Measurements from ENCODE around the gene ZHX3.

ZHX3 gene

GRCh38 chr20:41299899-41300298, 17.6 kb downstream of the ZHX3 start:
- DNase-seq (ENCODE audit: low read depth in 2 of 2) = no peak

DNA sequence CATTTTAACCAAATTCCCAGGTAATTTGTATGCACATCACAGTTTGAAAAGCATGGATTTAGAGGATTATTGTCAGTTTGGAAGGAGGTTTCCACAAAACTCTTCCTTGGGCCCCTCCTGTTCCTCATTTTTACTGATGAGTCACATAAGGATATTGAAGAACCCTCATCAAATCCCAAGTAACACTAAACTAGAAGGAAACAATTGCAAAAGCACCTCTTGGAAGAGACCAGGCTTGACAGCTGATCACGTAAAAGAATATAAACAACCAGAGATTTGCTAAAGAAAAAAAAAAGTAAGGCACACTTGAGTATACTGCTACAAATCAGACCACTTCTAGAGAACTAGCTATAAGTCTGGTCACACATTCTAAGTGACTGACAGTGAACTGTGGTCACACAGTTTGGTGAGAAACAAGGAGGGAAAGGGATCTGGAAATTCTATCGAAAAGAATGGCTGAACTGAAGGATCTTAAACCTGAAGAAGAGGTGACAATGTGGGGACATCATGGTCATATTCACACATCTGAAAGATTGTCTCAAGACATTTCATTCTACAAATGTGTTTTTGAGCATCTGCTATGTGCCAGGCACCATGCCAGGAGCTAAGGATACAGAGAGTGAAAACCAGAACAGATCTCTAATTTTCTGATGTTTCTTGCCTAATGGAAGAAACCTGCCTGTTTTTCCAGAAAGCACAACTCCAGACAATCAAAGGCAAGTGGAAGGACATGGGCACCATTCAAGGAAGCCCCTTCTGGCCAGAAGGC, 24.1 kb downstream of the ZHX3 start:
- no peak for DNase-seq (ENCODE audit: low read depth in 2 of 2)

DNA sequence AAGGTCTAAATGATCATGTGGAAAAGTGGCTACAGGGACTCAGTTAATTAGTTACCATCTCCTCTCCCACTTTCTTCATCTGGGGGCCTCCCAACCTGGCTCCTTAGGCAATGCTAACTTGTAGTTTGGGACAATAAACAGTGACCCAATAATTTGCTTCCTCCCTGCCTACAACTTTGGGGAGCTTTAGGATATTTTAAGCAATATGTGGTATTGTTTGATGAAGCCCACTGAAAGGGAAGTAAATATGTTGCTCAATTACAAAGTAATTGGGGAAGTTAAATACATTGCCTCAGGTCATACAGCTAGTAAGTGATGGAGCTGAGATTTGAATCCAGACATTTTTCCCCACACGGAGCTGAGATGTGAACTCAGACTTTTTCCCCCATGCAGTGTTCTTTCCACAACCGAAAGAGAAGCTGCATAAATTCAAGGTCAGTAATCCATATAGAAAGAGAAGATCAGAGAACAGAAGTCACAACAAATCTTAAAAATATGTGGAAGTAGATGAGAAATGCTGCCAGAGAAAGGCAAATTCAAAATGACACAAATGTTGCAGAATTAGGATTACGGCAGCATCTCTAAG, 26.6 kb downstream of the ZHX3 start:
- no peak for DNase-seq (ENCODE audit: low read depth in 2 of 2)

GRCh38 chr20:41287327-41287726, 30.2 kb downstream of the ZHX3 start:
- no peak for DNase-seq (ENCODE audit: low read depth in 2 of 2)

DNA sequence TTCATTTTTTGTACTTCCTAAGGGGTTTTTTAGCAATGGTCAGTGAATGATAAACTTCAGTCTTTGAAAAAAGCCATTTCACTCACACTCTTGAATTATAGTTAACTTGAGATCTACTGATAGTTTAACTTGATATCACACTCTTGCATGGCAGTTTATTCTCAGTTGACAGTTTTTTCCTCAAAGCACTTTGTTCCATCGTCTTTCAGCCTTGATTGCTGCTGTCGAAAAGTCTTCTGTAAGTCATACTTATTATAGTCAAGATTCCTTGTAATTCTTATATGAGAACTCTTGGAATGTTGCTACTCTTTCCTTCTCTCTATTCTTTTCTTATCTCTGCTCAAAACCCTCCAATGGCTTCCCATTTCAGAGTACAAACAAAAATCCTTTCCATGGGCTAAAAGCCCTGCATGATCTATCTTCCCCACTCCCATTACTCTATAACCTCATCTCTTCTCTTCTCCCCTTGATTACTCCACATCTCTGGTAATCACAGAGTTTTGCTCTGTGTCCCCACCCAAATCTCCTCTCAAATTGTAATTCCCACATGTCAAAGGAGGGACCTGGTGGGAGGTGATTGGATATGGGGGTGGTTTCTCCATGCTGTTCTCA, 31.2 kb downstream of the ZHX3 start:
- no peak for DNase-seq (ENCODE audit: low read depth in 2 of 2)

GRCh38 chr20:41279546-41280225, 37.8 kb downstream of the ZHX3 start:
- DNase-seq (ENCODE audit: low read depth in 2 of 2) = no peak

DNA sequence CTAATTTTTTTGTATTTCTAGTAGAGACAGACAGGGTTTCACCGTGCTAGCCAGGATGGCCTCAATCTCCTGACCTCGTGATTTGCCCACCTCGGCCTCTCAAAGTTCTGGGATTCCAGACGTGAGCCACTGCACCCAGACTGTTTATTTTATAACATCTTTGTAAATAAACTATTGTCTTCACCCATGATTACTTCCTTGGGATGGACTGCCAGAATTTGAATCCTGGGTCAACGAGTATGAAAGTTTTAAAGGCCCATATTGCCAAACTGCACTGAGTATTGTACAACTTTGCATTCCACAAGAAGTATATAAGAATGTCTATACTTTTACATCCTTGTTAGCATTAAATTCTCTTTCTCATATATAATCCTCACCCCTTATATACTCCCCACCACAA, 38.6 kb downstream of the ZHX3 start:
- DNase-seq (ENCODE audit: low read depth in 2 of 2) = no peak

DNA sequence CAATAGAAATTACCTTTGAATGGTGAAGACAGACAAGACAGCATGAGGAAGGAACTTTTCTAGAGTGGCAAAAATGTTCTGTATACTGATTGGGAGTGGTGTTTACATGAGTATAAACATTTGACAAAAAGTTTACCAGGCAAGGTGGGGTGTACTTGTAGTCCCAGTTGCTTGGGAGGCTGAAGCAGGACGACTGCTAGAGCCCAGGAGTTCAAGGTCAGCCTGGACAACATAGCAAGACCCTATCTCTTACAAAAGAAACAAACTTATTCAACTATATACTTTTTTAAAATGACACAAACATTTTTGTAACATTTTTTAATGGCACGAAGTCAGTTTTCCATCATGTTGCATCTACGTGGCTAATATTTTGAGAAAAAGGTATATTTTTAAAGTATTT, 40.5 kb downstream of the ZHX3 start:
- no peak for DNase-seq (ENCODE audit: low read depth in 2 of 2)

DNA sequence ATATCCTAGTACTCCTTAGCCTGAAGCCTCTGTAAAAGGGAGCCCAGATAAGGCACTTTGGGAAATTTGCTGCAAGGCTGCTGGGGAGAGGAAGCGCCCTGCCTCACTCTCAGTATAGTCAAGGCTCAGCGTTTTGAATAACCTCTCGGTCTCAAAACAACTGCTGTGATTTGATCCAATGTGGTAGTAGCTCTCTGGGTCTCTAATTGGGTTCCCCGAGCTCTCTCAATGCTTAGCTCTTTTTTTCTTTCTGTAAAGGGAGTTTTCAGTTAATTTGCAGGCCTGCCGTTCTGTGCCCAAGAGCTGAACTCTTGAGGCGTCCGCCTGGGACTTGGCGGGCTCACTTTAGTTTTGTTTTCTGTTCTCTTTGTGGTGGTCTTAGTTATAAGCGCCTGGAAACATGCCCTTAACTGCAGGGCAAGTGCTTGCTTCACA, 41.2 kb downstream of the ZHX3 start:
- no peak for DNase-seq (ENCODE audit: low read depth in 2 of 2)

DNA sequence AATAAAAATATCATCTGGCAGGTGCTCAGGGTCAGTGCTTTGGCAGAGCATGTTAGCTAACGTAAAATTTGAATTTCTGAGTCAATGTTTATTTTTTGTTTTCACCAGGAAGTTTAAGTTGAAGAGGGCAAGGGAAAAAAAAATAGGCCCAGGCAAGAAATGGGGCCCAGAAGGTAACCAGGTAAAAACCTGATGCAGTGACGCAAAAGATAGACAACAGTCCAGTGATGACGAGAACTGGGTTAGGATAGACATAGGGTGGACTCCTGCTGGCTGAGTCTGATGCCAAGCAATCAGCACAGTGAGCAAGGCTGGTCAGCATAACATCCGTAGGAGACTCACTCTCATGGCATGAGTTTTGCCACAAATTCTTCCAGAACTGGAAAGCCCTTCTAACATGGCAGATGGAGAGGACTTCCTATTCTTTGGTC, 42.2 kb downstream of the ZHX3 start:
- no peak for DNase-seq (ENCODE audit: low read depth in 2 of 2)

GRCh38 chr20:41274152-41274551, 43.4 kb downstream of the ZHX3 start:
- no peak for DNase-seq (ENCODE audit: low read depth in 2 of 2)

DNA sequence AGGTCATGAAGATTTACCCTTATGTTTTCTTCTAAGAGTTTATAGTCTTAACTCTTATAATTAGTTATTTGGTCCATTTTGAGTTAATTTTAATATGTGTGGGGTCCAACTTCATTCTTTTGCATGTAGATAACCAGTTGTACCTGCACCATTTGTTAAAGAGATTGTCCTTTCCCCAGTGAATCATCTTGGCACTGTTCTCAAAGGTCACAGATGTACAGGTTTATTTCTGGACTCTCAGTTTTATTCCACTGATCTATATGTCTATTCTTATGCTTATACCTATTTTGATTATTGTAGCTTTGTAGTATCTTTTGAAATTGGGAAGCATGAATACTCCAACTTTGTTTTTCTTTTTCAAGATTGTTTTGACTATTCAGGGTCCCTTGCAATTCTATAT, 44.1 kb downstream of the ZHX3 start:
- no peak for DNase-seq (ENCODE audit: low read depth in 2 of 2)

DNA sequence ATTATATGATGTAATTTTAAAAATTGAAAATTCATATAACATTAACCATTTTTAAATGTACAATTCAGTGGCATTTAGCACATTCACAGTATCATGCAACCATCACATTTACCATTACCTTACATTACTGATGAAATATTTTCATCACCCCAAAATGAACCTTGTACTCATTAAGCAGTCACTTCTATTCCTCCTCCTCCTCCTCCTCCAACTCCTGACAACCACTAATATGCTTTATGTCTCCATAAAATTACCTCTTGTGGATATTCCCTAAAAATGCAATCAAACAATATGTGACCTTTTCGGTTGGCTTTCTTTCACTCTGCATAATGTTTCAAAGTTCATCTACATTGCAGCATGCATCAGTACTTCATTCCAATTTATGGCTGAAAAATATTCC, 45.2 kb downstream of the ZHX3 start:
- DNase-seq (ENCODE audit: low read depth in 2 of 2) = no peak

- no peak for DNase-seq (ENCODE audit: low read depth in 2 of 2)
Measured at GRCh38 chr20:41268917-41269652, 48.4 kb downstream of the ZHX3 start.

GRCh38 chr20:41268402-41268801, 49.1 kb downstream of the ZHX3 start:
- no peak for DNase-seq (ENCODE audit: low read depth in 2 of 2)

- no peak for DNase-seq (ENCODE audit: low read depth in 2 of 2)
Measured at GRCh38 chr20:41265938-41266337, 51.6 kb downstream of the ZHX3 start.

GRCh38 chr20:41264819-41265218, 52.7 kb downstream of the ZHX3 start:
- DNase-seq (ENCODE audit: low read depth in 2 of 2) = no peak

- DNase-seq (ENCODE audit: low read depth in 2 of 2) = no peak
Measured at GRCh38 chr20:41261790-41262717, 55.5 kb downstream of the ZHX3 start.

DNA sequence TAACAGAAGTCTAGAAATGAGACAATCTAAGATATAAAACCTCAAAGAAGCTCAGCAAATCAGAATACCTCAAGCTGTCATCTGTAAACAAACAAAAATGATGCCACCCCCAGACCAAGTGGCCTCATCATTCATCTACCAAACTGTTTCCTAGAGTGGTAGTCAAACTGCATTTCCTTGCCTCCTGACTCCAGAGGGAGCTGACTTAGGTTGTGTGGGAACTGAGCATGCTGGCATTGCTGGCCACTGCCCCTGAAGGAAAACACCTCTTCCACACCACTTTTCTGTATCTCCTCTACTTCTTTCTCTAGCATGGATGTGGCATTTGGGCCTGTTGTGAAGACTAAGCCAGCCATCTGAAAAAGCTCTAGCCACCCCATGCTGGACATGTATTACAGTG, 56.3 kb downstream of the ZHX3 start:
- DNase-seq (ENCODE audit: low read depth in 2 of 2) = no peak

GRCh38 chr20:41260734-41261220, 56.8 kb downstream of the ZHX3 start:
- DNase-seq (ENCODE audit: low read depth in 2 of 2) = no peak

DNA sequence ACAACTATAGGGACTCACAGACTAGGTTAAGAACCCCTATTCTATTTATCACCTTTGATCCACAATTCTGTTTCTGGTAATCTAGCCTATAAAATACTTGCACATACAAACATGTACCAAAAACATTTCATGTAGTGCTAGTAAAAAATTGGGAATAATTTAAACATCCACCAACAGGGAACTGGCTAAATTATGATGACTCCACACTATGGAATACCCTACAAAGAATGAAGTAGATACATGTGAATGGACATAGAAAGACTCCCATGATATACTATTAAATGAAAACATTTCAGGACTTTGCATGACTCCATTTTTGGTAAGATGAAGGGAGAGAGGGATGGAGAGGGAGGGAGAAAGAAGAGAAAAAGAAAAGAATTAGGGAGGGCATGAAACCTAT, 58.2 kb downstream of the ZHX3 start:
- DNase-seq (ENCODE audit: low read depth in 2 of 2) = no peak

Measured in fibroblast of skin of left biceps (primary cell).